ENCODE measurements around the gene C15orf62.
A peak's percentile ranks its signal among the peaks of the same experiment; 100 is the strongest.

C15orf62 gene

GRCh38 chr15:40747685-40748631 is 21.8 kb upstream of the C15orf62 start:
- Mint-ChIP-seq H3K4me1 (ENCODE audit: low read depth) (peaks cover 45% of the 10 kb centered on the region), H3K27me3 (no peaks in the 10 kb centered on the region), H3K27ac (peak overlapping the region; percentile 76), H3K9me3 (no peaks in the 10 kb centered on the region), H3K36me3 (ENCODE audit: low read depth) (peaks cover 92% of the 10 kb centered on the region), H3K4me3 (no peak overlapping the region)
- DNase-seq: no peak

GRCh38 chr15:40749151-40749630 is 20.6 kb upstream of the C15orf62 start:
- Mint-ChIP-seq H3K27me3 (no peaks in the 10 kb centered on the region), H3K4me3 (no peak overlapping the region), H3K27ac (no peak overlapping the region), H3K9me3 (no peaks in the 10 kb centered on the region), H3K4me1 (ENCODE audit: low read depth) (peaks cover 45% of the 10 kb centered on the region), H3K36me3 (ENCODE audit: low read depth) (peaks cover 92% of the 10 kb centered on the region)
- no peak for DNase-seq

- H3K27ac Mint-ChIP-seq: no peak overlapping the region
- H3K4me1 Mint-ChIP-seq (ENCODE audit: low read depth): peaks cover 42% of the 10 kb centered on the region
- H3K9me3 Mint-ChIP-seq: no peaks in the 10 kb centered on the region
- H3K27me3 Mint-ChIP-seq: no peaks in the 10 kb centered on the region
- no peak for DNase-seq
- peaks cover 89% of the 10 kb centered on the region for H3K36me3 Mint-ChIP-seq (ENCODE audit: low read depth)
- H3K4me3 Mint-ChIP-seq: no peak overlapping the region
Measured at GRCh38 chr15:40750885-40751284, 18.9 kb upstream of the C15orf62 start.

GRCh38 chr15:40751745-40752144 is 18.0 kb upstream of the C15orf62 start:
- Mint-ChIP-seq H3K9me3 (no peaks in the 10 kb centered on the region), H3K36me3 (ENCODE audit: low read depth) (peaks cover 82% of the 10 kb centered on the region), H3K27me3 (no peaks in the 10 kb centered on the region), H3K4me1 (ENCODE audit: low read depth) (peaks cover 40% of the 10 kb centered on the region), H3K4me3 (no peak overlapping the region), H3K27ac (peak overlapping the region; percentile 59)
- DNase-seq: no peak

GRCh38 chr15:40754574-40754882 is 15.3 kb upstream of the C15orf62 start:
- Mint-ChIP-seq H3K4me1 (ENCODE audit: low read depth) (peaks cover 35% of the 10 kb centered on the region), H3K36me3 (ENCODE audit: low read depth) (peaks cover 56% of the 10 kb centered on the region), H3K4me3 (peak overlapping the region; percentile 96), H3K27ac (peak overlapping the region; percentile 99), H3K9me3 (no peaks in the 10 kb centered on the region), H3K27me3 (no peaks in the 10 kb centered on the region)
- DNase-seq: no peak

GRCh38 chr15:40754883-40755811 is 14.6 kb upstream of the C15orf62 start, which contains the start of gene RMDN3:
RMDN3 (minus strand) TSS chr15:40755254; CDS start chr15:40754783, 471 bp downstream.
- Mint-ChIP-seq H3K27me3 (no peaks in the 10 kb centered on the region), H3K4me3 (peak within 1 kb of the TSS; percentile 96), H3K36me3 (ENCODE audit: low read depth) (peaks cover 50% of the 10 kb centered on the region), H3K9me3 (no peaks in the 10 kb centered on the region), H3K27ac (peak within 1 kb of the TSS; percentile 99), H3K4me1 (ENCODE audit: low read depth) (peaks cover 35% of the 10 kb centered on the region)
- DNase-seq: peak; percentile 96

- H3K27me3 Mint-ChIP-seq: no peaks in the 10 kb centered on the region
- peaks cover 35% of the 10 kb centered on the region for H3K4me1 Mint-ChIP-seq (ENCODE audit: low read depth)
- peak overlapping the region; percentile 99 for H3K27ac Mint-ChIP-seq
- peaks cover 44% of the 10 kb centered on the region for H3K36me3 Mint-ChIP-seq (ENCODE audit: low read depth)
- H3K4me3 Mint-ChIP-seq: peak overlapping the region; percentile 96
- H3K9me3 Mint-ChIP-seq: no peaks in the 10 kb centered on the region
- no peak for DNase-seq
Measured at GRCh38 chr15:40755812-40756208, 14.0 kb upstream of the C15orf62 start.

GRCh38 chr15:40756938-40757337 is 12.8 kb upstream of the C15orf62 start:
- Mint-ChIP-seq H3K27ac (no peak overlapping the region), H3K27me3 (no peaks in the 10 kb centered on the region), H3K4me1 (ENCODE audit: low read depth) (peaks cover 27% of the 10 kb centered on the region), H3K9me3 (no peaks in the 10 kb centered on the region), H3K36me3 (ENCODE audit: low read depth) (peaks cover 33% of the 10 kb centered on the region), H3K4me3 (no peak overlapping the region)
- DNase-seq: no peak

GRCh38 chr15:40759961-40760360 is 9.8 kb upstream of the C15orf62 start:
- no peak overlapping the region for H3K27ac Mint-ChIP-seq
- peaks cover 25% of the 10 kb centered on the region for H3K4me1 Mint-ChIP-seq (ENCODE audit: low read depth)

GRCh38 chr15:40762919-40763800 is 6.6 kb upstream of the C15orf62 start:
- no peak for DNase-seq
- Mint-ChIP-seq H3K36me3 (ENCODE audit: low read depth) (peaks cover 11% of the 10 kb centered on the region), H3K4me3 (peak overlapping the region; percentile 83), H3K27ac (peak overlapping the region; percentile 90), H3K27me3 (no peaks in the 10 kb centered on the region), H3K4me1 (ENCODE audit: low read depth) (peaks cover 37% of the 10 kb centered on the region), H3K9me3 (no peaks in the 10 kb centered on the region)

More at GRCh38 chr15:40759961-40760360, 9.8 kb upstream of the C15orf62 start:
- peaks cover 4% of the 10 kb centered on the region for H3K36me3 Mint-ChIP-seq (ENCODE audit: low read depth)
- H3K27me3 Mint-ChIP-seq: no peaks in the 10 kb centered on the region
- H3K9me3 Mint-ChIP-seq: no peaks in the 10 kb centered on the region
- DNase-seq: no peak
- H3K4me3 Mint-ChIP-seq: no peak overlapping the region

GRCh38 chr15:40763801-40764628 is 5.8 kb upstream of the C15orf62 start, which contains the start of gene GCHFR:
GCHFR (plus strand) TSS chr15:40764068; CDS start chr15:40764181, 113 bp downstream.
- H3K36me3 Mint-ChIP-seq (ENCODE audit: low read depth): peaks cover 18% of the 10 kb centered on the region
- no peaks in the 10 kb centered on the region for H3K27me3 Mint-ChIP-seq
- H3K9me3 Mint-ChIP-seq: no peaks in the 10 kb centered on the region
- DNase-seq: peak; percentile 82
- H3K4me1 Mint-ChIP-seq (ENCODE audit: low read depth): peaks cover 46% of the 10 kb centered on the region
- H3K27ac Mint-ChIP-seq: peak within 1 kb of the TSS; percentile 90
- peak within 1 kb of the TSS; percentile 83 for H3K4me3 Mint-ChIP-seq

- peaks cover 22% of the 10 kb centered on the region for H3K36me3 Mint-ChIP-seq (ENCODE audit: low read depth)
Measured at GRCh38 chr15:40764629-40765103, 5.1 kb upstream of the C15orf62 start.

More at GRCh38 chr15:40764629-40765103, 5.1 kb upstream of the C15orf62 start:
- Mint-ChIP-seq H3K9me3 (no peaks in the 10 kb centered on the region), H3K4me3 (peak overlapping the region; percentile 83), H3K4me1 (ENCODE audit: low read depth) (peaks cover 52% of the 10 kb centered on the region), H3K27me3 (no peaks in the 10 kb centered on the region), H3K27ac (peak overlapping the region; percentile 90)
- DNase-seq: peak; percentile 40

All from activated T-cell treated with anti-CD3 and anti-CD28 coated beads, Interleukin-2, amount 50 U/mL, for 24 hours (primary cell).